Small intestine (tissue), 4 donors: ENCODE results near the gene FRG1. TPM values are rescaled to one million over a fixed set of nuclear protein-coding genes. Genes with fewer than 3 reads are reported as not detected.

Source experiments
- polyA plus RNA-seq, 4 donors: library from polyadenylated mRNA; stranded (reverse) in 3 of 4; unstranded in 1 of 4; fragments of 200-250 nt in 3 of 4; fragments of 120-200 nt in 1 of 4; gene quantifications; one replicate each; pipeline versions ENCODE4 v1.2.1 to v1.2.3, GENCODE V29; 2013
- donor health status: healthy with polysubstance abuse.
- donor health status: Bipolar disorder and iron deficiency.
- donor health status: healthy.

The FRG1 gene
- polyA plus RNA-seq, 4 donors, result 35.6 to 40.4 (median 38.7) TPM

Other genes starting within 250 kb of the FRG1 start
- gene FRG2, start 86.4 kb downstream of the FRG1 start, polyA plus RNA-seq, result not detected
- not detected for gene DBET, start 123.6 kb downstream of the FRG1 start, polyA plus RNA-seq
- gene DUX4, start 232.9 kb downstream of the FRG1 start, polyA plus RNA-seq, result under 1 TPM in 1 of 4 donors, not detected in 3; 0.07 TPM